Stomach smooth muscle (tissue), 2 donors: Measurements from ENCODE around the gene GTF2H2.
"Not testable (repeated sequence)": the region's sequence is repeated elsewhere in the genome, so short reads cannot be mapped to it uniquely, and the experiment has no call there.

Experiments
- H3K27ac ChIP-seq: one replicate; pipeline ENCODE4 v1.7.0; 2013; ENCODE audit warnings: mild to moderate bottlenecking, low read length, inconsistent platforms
- H3K27me3 ChIP-seq, 2 donors: one replicate each; pipeline ENCODE4 v1.7.0; 2013; ENCODE audit warnings: low read length in 2 of 2; ENCODE audit not compliant: insufficient read depth in 2 of 2, control insufficient read depth in 1 of 2
- H3K36me3 ChIP-seq, 2 donors: one replicate each; pipeline ENCODE4 v1.7.0; 2013; ENCODE audit warnings: low read length in 2 of 2; ENCODE audit not compliant: control insufficient read depth in 2 of 2, insufficient read depth in 2 of 2
- H3K4me1 ChIP-seq: one replicate; pipeline ENCODE4 v1.7.0; 2013; ENCODE audit warnings: low read length; ENCODE audit not compliant: control insufficient read depth, insufficient read depth
- H3K4me3 ChIP-seq, 2 donors: one replicate each; pipeline ENCODE4 v1.7.0; 2013; ENCODE audit warnings: low read length in 2 of 2
- H3K9ac ChIP-seq, 2 donors: one replicate each; pipeline ENCODE4 v1.7.0; 2013; ENCODE audit warnings: low read length in 2 of 2, mild to moderate bottlenecking in 1 of 2
- H3K9me3 ChIP-seq, 2 donors: one replicate each; pipeline ENCODE4 v1.7.0; 2013; ENCODE audit warnings: low read length in 2 of 2; ENCODE audit not compliant: control insufficient read depth in 2 of 2
- donor health status: healthy.
- donor health status: Pancreatic carcinoma.

GTF2H2 gene

DNA sequence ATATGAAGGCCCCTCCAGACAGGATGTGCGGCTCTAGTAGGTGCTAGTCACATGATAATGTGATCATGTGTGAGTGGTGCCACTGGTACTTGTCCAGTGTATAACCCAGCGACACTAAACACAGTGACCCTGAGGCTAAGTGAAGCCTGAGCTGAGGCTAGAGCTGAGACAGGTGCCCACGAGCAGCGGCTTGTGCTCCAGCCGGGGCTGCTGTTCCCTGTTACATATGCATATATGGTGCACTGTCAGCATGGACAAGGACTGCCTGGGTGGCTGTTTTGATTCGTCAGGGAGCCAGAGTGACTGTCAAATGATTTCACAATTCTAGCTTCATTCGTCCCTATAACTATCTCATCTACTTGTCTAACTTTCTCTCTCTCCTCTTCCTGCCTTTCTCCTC, 60.5 kb downstream of the GTF2H2 start:
- H3K9me3 ChIP-seq, H3K9ac ChIP-seq, H3K4me3 ChIP-seq, H3K27me3 ChIP-seq, H3K4me1 ChIP-seq, H3K36me3 ChIP-seq, H3K27ac ChIP-seq: not testable (repeated sequence)
